Measurements from ENCODE around the gene NR1H3. TPM values are rescaled to one million over a fixed set of nuclear protein-coding genes. Genes with fewer than 3 reads are reported as not detected.

NR1H3 gene
- total RNA-seq, 6 experiments from 2014 or later, result 61.5 to 82.9 (median 67.3) TPM

GRCh38 chr11:47272706-47273105, 14.9 kb downstream of the NR1H3 start:
- H3K4me1 ChIP-seq, result peaks cover 0 to 17% (median 7%) of the 10 kb centered on the region in 4 donors
- H3K36me3 ChIP-seq, result peaks cover 10 to 39% (median 24%) of the 10 kb centered on the region in 4 donors
- H3K4me3 ChIP-seq, result no peak overlapping the region
- H3K9me3 ChIP-seq, result no peaks in the 10 kb centered on the region
- 0% methylated on average over 1 of the region's 1 CpG for WGBS (ENCODE audit: insufficient coverage, low coverage, low lambda C conversion rate, missing lambda C conversion rate)
- no peak for TF ChIP-seq CTCF (IDR thresholded peaks at IDR 0.05)
- TF ChIP-seq POLR2A (IDR thresholded peaks at IDR 0.05), result no peak
- no peaks in the 10 kb centered on the region for H3K27me3 ChIP-seq
- H3K27ac ChIP-seq, result no peak overlapping the region
- no peak for ATAC-seq
- no peak for DNase-seq
- intact Hi-C loops (cut with DNase I), result loop anchor here in 1 of 2 donors (10.0 kb wide), 1 partner anchor 72 kb away; no protein-coding TSS in a partner anchor

GRCh38 chr11:47274495-47275235, 16.9 kb downstream of the NR1H3 start:
- TF ChIP-seq POLR2A (IDR thresholded peaks at IDR 0.05), result no peak
- TF ChIP-seq CTCF (IDR thresholded peaks at IDR 0.05), result no peak
- H3K36me3 ChIP-seq, result peaks cover 13 to 57% (median 28%) of the 10 kb centered on the region in 4 donors
- H3K27ac ChIP-seq, result no peak overlapping the region
- no peaks in the 10 kb centered on the region for H3K27me3 ChIP-seq
- H3K4me1 ChIP-seq, result peaks cover 0 to 14% (median 3%) of the 10 kb centered on the region in 4 donors
- DNase-seq, result no peak
- no peak for ATAC-seq
- intact Hi-C loops (cut with DNase I), result loop anchor here in 1 of 2 donors (10.0 kb wide), 1 partner anchor 70 kb away; no protein-coding TSS in a partner anchor
- H3K4me3 ChIP-seq, result no peak overlapping the region
- H3K9me3 ChIP-seq, result no peaks in the 10 kb centered on the region
- WGBS (ENCODE audit: insufficient coverage, low coverage, low lambda C conversion rate, missing lambda C conversion rate), result 86% methylated on average over 6 of the region's 28 CpGs

- no peak for TF ChIP-seq CTCF (IDR thresholded peaks at IDR 0.05)
- no peak for TF ChIP-seq POLR2A (IDR thresholded peaks at IDR 0.05)
- intact Hi-C loops (cut with DNase I), result loop anchor here in 1 of 2 donors (10.0 kb wide), 1 partner anchor 68 kb away; no protein-coding TSS in a partner anchor
- Histone ChIP-seq H3K4me1 (peaks cover 0 to 2% (median 0%) of the 10 kb centered on the region in 4 donors), H3K4me3 (no peak overlapping the region), H3K9me3 (no peaks in the 10 kb centered on the region), H3K27me3 (no peaks in the 10 kb centered on the region), H3K36me3 (peaks cover 17 to 70% (median 34%) of the 10 kb centered on the region in 4 donors), H3K27ac (no peak overlapping the region)
- 70% methylated on average over 2 of the region's 4 CpGs for WGBS (ENCODE audit: insufficient coverage, low coverage, low lambda C conversion rate, missing lambda C conversion rate)
- no peak for DNase-seq
- no peak for ATAC-seq
Observed at GRCh38 chr11:47276923-47277322, 19.1 kb downstream of the NR1H3 start.

GRCh38 chr11:47278058-47278457, 20.3 kb downstream of the NR1H3 start:
- Histone ChIP-seq H3K9me3 (no peaks in the 10 kb centered on the region), H3K36me3 (peaks cover 19 to 81% (median 36%) of the 10 kb centered on the region in 4 donors), H3K4me1 (peaks cover 0 to 11% (median 5%) of the 10 kb centered on the region in 4 donors), H3K4me3 (no peak overlapping the region), H3K27ac (no peak overlapping the region), H3K27me3 (no peaks in the 10 kb centered on the region)
- ATAC-seq (no peak), DNase-seq (no peak)
- intact Hi-C loops (cut with DNase I), result loop anchor here in 1 of 2 donors (10.0 kb wide), 1 partner anchor 67 kb away; no protein-coding TSS in a partner anchor
- TF ChIP-seq CTCF (IDR thresholded peaks at IDR 0.05) (no peak), POLR2A (IDR thresholded peaks at IDR 0.05) (no peak)
- 59% methylated on average over 3 of the region's 3 CpGs for WGBS (ENCODE audit: insufficient coverage, low coverage, low lambda C conversion rate, missing lambda C conversion rate)

Data from right lobe of liver (tissue), 6 donors.